HG03196 (cell line): Measurements from ENCODE around the gene RPRM.
"Not testable (repeated sequence)": the region's sequence is repeated elsewhere in the genome, so short reads cannot be mapped to it uniquely, and the experiment has no call there.

Experiments used
- ATAC-seq: cut with Tn5 transposase; IDR thresholded peaks from one replicate; pipeline ENCODE4 v1.9.1; 2021; ENCODE audit not compliant: unreplicated experiment

RPRM gene

DNA sequence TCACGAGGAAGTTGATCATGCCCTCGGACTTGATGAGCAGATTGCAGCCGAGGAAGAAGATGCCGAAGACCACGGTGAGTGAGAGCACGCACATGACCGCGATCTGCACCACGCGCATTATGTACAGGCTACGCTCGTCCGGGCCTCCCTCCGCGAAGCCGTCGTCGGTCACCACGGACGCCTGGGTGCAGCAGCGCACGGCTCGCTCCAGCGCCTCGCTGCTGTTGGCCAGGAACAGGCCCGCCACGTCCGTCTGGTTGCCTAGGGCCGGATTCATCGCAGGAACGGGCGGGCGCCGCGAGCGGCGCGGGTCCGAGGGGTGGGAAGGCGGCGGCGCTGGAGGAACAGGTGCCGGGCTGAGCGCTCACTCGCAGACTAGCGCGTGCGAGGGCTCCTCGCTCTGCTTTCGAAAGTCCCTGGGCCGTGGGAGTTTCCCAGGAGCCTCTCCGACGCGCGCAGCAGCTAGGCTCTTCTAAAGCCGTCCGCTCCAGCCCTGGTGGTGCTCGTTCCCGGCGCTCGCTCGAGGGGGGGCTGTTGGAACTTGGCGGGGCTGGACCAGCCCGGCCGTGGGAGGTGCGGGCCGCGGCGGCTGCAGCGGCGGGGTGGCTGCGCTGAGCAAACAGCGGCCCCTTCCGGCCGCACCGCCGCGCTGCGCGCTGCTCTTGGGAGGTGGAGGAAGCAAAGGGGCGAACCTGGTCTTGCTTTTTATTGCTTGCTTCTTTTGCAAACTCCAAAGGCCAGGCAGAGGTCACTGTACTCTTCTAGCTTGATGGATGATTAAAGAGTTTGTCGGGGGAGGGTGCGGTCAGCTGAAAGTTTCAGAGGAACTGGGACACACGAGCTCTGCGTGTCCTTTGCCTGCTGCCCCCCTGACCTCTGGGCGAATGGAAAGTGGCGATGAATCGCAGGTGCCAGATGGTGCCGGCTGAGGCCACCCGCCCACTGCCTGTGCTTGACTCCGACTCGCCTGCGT is at the start of gene RPRM:
Gene RPRM, minus strand, starts transcription at position 474 of the 973 bp plus-strand sequence. Its CDS starts 197 bp downstream, at position 277.
- peak; percentile 89 for ATAC-seq

DNA sequence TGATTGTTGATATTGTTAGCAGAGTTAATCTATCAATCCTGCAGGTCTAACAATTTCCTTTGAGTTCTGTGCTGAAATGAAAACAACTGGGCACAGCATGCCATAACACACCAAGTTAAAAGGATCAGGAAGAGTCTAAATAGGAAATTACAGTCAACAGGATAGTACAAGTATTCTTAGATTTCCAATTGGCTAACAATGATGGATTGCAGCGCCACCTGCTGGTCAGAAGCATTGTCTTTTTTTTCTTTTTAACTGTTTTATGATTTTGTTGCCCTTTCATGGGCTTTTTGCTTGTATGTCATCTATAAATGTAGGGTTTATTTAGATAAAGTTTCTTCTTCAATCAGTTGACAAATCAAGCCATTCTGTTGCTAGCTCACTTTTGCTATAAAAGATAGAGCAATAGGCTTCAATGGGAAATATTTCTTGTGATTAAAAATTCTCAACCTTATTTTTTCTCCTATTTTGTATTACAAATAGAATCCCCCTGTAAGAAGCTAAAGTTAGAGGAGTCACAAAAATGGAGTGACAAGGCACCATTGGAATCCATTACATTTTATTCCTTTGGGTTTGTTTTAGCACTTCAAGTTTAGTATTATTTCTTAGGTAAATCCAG is 40.8 kb upstream of the RPRM start:
- ATAC-seq, result no peak

DNA sequence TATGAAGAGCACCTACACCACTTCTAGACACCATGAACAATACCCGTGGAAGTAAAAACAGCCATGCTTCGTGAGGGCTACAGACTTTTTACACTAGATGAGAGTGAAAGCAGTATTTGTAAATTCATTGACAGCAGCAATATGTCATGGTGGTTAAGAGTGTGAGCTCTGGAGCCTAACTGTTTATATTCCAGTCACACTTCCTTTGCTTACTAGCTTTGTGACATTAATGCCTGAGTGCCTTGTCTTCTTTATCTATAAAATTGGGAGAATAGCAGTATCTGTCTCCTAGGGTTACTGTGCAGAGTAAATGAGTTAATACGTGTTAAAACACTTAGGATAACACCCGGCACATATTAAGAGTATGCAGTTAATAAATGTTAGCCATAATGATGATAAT is 33.8 kb upstream of the RPRM start:
- ATAC-seq, result no peak

DNA sequence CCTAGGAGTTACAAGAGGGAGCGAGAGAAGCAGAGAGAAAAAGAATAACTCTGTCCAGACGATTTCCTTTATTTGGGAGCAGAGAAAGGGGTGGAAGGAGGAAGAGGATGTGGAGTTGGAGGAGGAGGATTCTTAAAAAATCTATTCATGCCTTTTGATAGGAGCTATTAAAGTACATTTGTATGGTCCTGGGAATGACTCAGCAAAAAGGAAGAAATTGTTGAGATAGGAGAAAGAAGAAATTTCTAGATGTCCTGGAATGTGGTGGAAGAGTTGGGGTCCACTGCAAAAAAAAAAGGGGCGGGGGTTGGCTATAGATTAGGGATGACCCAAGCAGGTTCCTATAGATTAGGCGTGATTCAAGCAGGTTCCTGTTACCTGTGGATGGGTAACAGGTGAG is 32.4 kb upstream of the RPRM start:
- ATAC-seq, result no peak

DNA sequence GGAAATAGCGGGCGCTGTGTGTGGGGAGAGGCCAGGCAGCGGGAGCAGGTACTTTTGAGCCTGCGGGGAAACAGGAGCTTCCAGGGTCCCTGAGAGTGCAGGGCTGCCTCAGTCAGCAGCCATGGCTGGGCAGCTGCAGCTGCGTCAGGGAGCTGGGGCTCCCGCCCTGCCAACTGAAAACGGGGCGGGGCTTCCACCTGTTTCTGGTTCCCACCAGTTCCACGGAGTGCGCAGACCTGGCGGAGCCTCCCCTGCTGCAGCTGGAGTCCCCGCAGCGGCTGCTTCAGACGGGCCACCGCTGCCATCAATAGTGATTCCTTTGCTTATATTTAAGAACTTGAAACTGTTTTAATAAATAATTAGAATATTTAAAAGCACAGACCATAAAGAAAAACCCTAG is 30.6 kb upstream of the RPRM start:
- ATAC-seq, result no peak

DNA sequence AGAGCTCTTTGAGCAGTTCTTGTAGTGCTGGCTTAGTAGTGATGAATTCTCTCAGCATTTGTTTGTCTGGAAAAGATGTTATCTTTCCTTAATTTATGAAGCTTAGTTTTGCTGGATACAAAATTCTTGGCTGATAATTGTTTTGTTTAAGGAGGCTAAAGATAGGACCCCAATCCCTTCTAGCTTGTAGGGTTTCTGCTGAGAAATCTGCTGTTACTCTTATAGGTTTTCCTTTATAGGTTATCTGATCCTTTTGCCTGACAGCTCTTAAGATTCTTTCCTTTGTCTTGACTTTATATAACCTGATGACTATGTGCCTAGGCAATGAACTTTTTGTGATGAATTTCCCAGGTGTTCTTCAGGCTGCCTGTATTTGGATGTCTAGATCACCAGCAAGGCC is 27.9 kb upstream of the RPRM start:
- ATAC-seq, result not testable (repeated sequence)

DNA sequence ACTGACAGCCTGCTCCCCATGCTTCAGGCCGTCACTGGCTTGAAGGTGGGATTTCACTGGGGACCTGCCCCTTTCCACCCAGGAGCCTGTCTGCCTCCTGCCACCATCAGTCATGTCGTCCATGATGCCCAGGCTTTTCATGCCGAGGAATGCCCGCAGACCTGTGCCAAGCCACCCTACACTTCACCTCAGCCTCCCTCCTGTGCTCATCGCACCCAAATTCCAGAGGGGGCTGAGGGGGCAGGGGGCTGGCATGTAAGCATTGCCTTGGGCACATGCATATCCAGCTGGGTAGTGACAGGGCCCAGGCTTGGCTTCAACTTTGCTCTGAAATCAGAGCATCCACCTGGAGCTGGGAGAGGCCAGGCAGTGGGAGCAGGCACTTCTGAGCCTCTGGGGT is 20.9 kb upstream of the RPRM start:
- ATAC-seq, result no peak

DNA sequence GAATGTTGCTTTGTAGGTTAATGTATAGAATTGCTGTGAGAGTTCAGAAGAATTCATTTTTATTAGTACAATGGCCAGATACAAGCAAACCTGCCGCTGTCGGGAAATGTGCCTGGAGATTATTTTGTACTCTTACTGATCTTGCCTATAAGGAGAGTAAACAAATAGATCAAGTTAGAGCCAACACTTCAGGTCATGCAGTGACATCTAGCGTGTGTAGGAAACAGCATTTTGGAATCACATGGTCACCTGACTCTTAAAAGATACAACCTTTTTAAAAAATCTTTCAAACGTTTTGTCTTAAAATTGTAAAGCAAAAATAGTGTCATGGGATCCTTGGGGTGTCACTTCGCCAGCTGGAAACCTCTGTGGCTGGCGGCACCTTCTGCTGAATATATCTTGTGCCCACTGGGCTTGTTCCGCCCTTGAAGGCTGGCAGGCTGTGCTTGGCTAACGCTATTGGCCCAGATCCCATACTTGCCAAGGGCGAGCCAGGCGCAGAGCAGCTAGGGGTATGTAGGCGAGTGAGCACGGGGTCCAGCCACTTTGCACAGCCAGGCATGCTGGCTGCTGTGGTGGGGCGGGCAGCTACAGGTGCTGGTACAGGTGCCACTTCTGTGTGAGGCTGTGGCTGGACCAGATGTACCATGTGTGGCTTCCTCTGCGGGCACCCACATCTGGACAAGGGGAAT is 19.5 kb upstream of the RPRM start:
- ATAC-seq, result no peak

DNA sequence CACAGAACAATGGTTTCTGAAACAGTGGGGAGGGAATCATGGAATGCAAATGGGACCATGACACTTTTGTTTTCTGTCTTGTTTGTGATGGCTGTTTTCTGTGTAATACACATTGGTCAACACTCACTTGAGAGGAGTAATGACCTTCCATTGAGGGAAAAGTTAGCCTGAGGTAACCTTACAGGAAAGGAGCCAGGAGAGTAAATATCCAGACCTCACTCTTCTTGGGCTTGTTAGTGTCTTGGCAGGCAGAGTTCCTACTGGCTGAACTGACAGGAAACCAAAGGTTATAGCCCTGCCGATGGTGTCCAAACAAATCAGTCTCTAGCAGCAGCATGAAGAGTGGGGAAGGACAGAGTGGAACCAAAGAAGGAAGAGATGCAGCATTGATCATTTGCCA is 17.2 kb upstream of the RPRM start:
- ATAC-seq, result no peak

DNA sequence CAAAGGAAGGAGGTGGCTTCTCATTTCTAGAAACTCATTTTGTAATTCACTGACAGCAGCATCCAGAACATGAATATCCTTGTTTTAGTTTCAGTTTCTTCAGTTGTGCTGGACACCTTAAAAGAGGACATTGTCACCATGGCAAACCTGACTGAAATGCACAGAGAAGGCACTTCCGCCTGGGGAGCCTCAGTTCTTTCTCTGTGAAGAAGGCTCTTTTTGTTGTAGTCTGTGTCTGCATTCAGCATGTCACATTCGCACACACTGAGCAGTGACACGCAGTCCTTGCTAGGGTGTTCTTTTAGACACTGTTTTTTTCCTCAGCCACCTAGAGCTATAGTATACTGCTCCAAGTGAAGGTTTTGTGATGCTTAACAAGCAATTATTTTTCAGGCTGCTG is 9.5 kb upstream of the RPRM start:
- ATAC-seq, result no peak

DNA sequence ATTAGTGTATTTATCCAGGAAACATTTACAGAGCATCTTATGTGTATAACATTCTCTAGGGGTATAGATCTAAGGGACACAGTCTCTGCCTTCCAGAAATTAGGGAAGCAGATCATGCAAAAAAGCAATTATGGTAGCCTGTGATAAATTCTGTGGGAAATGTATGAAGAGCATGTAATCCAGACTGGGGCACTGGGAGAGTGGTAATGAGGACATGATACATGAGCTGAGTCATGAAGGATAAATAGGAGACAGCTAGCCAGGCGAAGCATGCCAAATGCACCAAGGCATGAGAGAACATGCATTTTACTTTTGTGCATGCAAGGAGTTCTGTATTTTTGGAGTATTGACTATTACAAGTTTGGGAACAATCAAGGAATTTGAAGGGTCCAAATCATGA is 8.9 kb upstream of the RPRM start:
- no peak for ATAC-seq

DNA sequence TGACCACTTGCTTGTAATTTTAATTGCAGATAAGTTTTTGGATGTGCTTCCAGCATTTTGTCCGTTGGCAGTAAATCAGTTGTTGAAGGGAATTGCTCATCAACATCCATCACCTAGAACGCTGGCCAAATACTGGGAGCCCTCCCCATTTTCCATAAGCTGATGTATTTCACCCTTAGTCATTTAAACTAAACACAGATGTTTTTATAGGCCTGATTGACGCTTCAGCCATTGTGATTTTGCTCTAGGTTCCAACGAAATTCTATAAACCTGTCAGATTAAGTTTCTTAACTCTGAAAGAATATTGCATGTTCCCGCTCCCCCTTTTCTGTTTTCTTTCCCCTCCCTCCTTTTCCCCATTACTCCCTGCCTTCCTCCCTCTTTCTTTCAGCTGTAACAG is 1.0 kb upstream of the RPRM start:
- ATAC-seq, result no peak

DNA sequence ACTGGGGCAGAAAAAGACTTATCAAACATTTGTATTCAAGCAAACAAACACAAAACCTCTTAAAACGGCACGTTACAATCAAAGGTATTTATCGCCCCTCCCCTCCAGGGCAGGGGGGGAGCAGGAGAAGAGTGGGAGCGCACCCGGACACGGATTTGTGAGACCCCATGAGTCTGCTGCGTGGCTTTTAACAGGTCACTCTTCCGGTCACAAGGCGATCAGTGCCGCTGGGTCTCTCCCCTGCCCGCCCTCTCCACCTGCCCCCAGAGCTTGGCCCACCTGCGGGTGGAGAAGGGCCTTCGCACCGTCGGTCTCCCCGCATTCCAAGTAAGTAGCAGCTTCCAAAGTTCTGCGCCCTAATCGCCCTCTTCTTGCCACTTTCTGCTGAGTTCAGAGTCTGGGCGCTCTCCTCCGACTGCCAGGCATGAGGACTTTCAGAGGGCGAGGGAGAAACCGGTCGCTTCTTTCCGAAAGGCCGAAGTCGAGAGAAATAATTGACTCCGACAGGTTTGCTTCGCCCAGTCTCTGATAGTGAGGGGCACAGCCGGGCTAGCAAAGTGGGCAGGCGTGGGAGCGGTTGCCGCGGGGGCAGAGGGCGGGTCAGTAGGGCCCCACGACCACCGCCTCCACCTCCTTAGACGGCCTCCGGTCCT is 800 bp downstream of the RPRM start:
- ATAC-seq, result no peak

DNA sequence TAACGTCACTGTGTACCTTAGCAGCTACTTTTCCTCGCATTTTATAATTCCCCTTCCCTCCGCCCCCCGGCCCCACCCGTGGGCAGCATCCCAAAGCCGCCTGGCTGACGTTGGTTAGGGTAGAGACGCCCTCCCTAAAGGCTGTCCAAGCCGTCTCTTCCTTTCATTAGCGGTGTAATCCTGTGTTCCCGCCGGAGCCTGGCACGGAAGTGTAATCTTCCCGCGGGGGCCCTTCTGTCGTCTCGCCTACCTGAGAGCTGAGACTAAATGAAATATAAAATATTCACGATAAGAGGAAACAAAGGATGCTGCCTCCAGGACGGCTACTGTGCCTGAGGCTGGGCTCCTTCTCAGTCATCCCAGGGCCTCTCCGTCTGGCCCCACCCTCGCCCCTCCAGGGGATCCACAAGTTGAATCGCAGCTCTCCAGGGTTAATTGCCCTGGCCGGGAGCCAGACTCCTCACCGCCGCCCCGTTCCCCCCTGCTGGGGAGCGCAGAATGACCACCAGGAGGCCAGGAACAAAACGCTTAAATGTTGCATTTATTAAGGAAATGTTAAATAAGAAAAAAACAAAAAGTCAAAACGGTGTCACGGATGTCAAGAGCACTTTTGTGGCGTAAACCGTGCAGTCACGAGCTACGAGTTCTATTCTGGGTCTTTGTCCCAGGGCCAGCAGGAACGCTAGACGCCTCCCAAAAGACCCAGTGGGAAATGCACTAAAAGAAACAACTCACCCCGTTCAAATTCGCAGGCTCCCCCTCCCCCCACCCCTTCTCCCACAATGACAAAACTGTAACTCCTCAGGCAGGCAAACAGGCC is 1.5 kb downstream of the RPRM start:
- no peak for ATAC-seq

DNA sequence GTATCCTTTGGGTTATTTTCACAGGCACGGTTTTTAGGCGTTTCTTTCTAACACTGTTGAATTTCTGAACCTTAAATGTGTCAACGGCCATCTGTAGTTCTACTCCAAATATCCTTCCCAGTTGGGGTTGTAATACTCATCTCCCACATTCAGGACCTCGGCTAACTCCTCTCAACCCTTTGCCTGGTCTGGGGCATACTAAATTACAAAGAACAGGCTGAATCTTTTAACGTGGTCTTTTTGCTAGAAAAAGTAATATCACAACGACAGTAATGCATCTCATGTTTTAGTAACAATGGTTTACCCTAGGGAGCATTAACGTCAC is 2.1 kb downstream of the RPRM start:
- ATAC-seq, result no peak

DNA sequence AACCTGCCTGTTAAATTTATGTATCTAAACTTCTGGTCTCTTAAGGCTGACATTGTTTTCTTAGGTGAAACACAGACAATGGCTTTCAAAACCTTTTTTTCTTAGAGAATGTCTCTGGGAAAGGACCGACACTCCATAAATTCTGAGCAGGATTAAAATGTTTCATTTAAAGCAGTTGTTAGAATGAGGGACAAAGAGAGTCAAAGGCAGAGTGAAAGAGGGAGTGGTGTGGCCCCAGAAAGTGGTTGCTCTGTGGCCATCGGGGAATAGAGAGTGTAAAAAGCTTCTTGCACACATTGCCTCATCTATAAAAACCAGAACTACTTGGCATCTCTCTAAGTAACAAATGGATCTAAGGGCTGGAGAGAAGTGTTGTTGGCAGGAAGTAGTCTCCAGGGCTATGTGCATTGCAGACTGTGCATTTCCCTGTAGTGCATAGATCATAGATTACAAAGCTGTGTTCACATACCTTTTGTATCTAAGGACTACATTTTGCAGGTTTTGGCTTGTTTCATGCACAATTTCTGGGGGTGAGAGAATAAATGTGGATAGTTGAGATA is 3.6 kb downstream of the RPRM start:
- ATAC-seq, result no peak

DNA sequence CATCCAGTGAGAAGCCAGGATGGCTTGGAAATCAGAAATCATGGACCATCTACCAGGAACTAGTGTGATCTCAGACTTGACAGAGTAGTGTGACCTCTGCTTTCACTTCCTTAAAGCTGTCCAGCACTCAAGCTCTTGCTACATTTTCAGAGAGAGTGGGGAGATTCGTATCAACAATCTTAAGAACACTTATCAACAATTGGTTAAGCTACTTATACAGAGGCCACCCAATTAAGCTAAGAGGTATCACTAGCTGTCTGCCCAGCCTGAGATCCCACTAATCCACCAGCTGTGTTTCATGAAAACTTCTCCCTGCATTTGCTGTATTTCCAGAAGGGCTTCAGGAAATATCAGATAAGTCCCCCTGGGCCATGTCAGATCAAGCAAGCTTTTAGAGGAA is 4.2 kb downstream of the RPRM start:
- ATAC-seq, result no peak

DNA sequence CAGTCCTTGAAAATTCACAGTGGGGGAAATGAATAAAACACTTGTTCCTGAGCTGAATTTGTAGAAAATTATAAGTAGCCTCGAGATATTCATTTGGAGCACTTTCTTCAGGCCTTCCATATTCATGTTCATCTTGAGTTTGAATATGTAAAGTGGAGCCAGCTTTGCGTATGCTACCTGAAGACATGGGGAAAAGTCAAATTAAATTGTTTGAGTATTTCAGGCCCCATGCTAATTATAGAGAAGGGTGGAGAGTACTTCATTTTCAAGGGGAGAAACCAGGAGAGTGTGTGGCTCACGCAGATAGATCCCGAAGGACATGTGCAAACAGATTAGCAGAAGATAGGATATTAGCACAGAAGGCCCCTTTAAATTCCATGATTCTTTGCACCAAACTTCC is 7.7 kb downstream of the RPRM start:
- no peak for ATAC-seq

DNA sequence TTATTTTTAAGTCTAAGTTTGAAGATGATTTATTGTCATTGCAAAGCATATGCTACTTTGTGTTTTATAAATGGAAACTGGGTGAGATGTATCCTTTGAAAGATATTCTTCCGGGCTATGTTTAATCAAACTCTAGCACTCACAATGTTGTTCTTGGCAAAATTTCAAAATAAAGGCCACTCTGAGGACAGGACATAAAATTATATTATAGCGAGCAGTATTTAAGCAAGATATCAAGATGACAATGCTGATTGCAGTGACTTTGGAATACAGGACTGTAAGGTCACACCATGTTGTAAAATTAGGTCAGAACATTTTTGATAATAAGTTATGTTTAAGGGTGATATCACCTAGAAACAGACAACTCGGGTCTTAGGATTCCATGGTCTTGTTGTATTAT is 14.2 kb downstream of the RPRM start:
- no peak for ATAC-seq

DNA sequence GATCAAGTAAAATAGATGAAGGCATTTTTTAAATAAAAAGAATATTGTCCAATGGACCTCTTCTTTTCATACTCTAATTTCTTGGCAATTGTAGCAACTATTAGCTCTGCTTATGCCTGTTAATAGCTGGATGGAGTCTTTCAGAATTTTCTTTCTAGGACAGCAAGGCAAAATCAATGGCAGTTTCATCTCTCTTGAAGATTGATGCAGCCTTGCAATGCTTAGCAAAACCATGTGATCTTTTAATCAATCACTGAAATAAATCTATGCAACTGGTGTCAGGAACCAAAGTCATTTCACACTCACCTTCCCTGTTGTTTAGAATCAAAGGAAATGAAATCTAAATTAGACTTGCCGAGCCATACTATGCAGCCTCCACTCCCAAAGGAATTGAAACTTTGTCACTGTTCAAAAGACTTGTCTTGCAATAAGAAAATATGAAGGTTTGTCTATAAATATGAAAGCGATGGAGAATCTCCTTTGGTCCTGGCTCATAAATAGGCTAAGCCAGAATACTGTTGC is 16.2 kb downstream of the RPRM start:
- ATAC-seq, result no peak
